PC-3 (cell line): Measurements from ENCODE around the gene PAF1. TPM values are rescaled to one million over a fixed set of nuclear protein-coding genes. Genes with fewer than 3 reads are reported as not detected.

Source experiments
- ATAC-seq: fragments of 200-7000 bp; cut with Tn5 transposase; 2 replicates; pipeline ENCODE4 v1.9.1; 2020; ENCODE audit warnings: mild to moderate bottlenecking, moderate library complexity
- Bru-seq: library from RNA; stranded (reverse); fragments of 400-500 nt; gene quantifications from one replicate; lab custom pipeline; 2021; lab: Mats Ljungman, UMichigan
- BruChase-seq, 2 experiments: library from RNA; stranded (reverse); fragments of 400-500 nt; gene quantifications; one replicate each; lab custom pipeline; 2021; lab: Mats Ljungman, UMichigan
- BruUV-seq: library from RNA; stranded (reverse); fragments of 400-500 nt; replicated peaks from 2 replicates; lab custom pipeline; 2021; lab: Mats Ljungman, UMichigan
- CTCF ChIA-PET: fragments of 300-600 bp; sonication (Branson Sonifier 250); formaldehyde crosslinking; loops from one replicate; lab custom pipeline; 2022; ENCODE audit warnings: antibody characterized with exemption; lab: Charles Lee
- POLR2A ChIA-PET: fragments of 300-600 bp; sonication (Branson Sonifier 250); formaldehyde crosslinking; loops from one replicate; lab custom pipeline; 2022; ENCODE audit warnings: antibody characterized with exemption; ENCODE audit not compliant: unreplicated experiment; lab: Charles Lee
- DNase-seq: peaks from one replicate; pipeline ENCODE4 v3.0.0-alpha.2; 2015
- H2AFZ ChIP-seq: fragments of 300-600 bp; sonication (generic); 2 replicates; pipeline ENCODE4 v1.6.0; 2016; ENCODE audit warnings: antibody characterized with exemption, low read length
- H3F3A ChIP-seq: fragments of 300-600 bp; sonication (generic); one replicate; pipeline ENCODE4 v1.6.0; 2017; ENCODE audit warnings: antibody characterized with exemption, low read length, control low read depth, mild to moderate bottlenecking; ENCODE audit not compliant: unreplicated experiment
- H3K27ac ChIP-seq: fragments of 300-600 bp; sonication (generic); 2 replicates; pipeline ENCODE4 v1.5.1; 2016; ENCODE audit warnings: mild to moderate bottlenecking, low read length
- H3K27me3 ChIP-seq: fragments of 300-600 bp; sonication (generic); 2 replicates; pipeline ENCODE4 v1.6.1; 2016; ENCODE audit warnings: low read length, mixed read lengths
- H3K36me3 ChIP-seq: fragments of 300-600 bp; sonication (generic); 2 replicates; pipeline ENCODE4 v1.6.1; 2016; ENCODE audit warnings: low read depth, mixed run types, low read length, mixed read lengths
- H3K4me1 ChIP-seq: fragments of 300-600 bp; sonication (generic); 2 replicates; pipeline ENCODE4 v1.5.1; 2016; ENCODE audit warnings: low read length; ENCODE audit not compliant: insufficient read depth
- H3K4me2 ChIP-seq: fragments of 300-600 bp; sonication (generic); 2 replicates; pipeline ENCODE4 v1.6.0; 2016; ENCODE audit warnings: low read length
- H3K4me3 ChIP-seq: fragments of 300-600 bp; sonication (generic); 2 replicates; pipeline ENCODE4 v1.5.1; 2016; ENCODE audit warnings: mild to moderate bottlenecking, low read length, mixed read lengths
- H3K79me2 ChIP-seq: fragments of 300-600 bp; sonication (generic); 2 replicates; pipeline ENCODE4 v1.6.1; 2017; ENCODE audit warnings: low read length, mixed read lengths
- H3K9ac ChIP-seq: fragments of 300-600 bp; sonication (generic); 2 replicates; pipeline ENCODE4 v1.6.0; 2016; ENCODE audit warnings: mild to moderate bottlenecking, low read length
- H3K9me2 ChIP-seq: fragments of 300-600 bp; sonication (generic); replicated peaks from 2 replicates; pipeline ENCODE4 v1.6.1; 2016; ENCODE audit warnings: mixed run types, low read length, mixed read lengths
- H3K9me3 ChIP-seq: fragments of 300-600 bp; sonication (generic); 2 replicates; pipeline ENCODE4 v1.6.1; 2016; ENCODE audit warnings: low read length, mixed read lengths
- H4K20me1 ChIP-seq: fragments of 300-600 bp; sonication (generic); 2 replicates; pipeline ENCODE4 v1.6.1; 2016; ENCODE audit warnings: low read length, mixed read lengths
- EZH2 ChIP-seq: fragments of 300-600 bp; sonication (generic); IDR thresholded peaks from one replicate; pipeline ENCODE4 v1.6.1; 2017; ENCODE audit warnings: antibody characterized with exemption, mild to moderate bottlenecking, low read length; ENCODE audit not compliant: unreplicated experiment
- EZH2phosphoT487 ChIP-seq: fragments of 300-600 bp; sonication (generic); IDR thresholded peaks from 2 replicates; pipeline ENCODE4 v1.6.1; 2018; ENCODE audit warnings: mild to moderate bottlenecking, antibody characterized with exemption, low read length, borderline replicate concordance
- intact Hi-C: fragments of 100-400 bp; cut with micrococcal nuclease; formaldehyde crosslinking; loops from 2 replicates; pipeline ENCODE4 v1.9.0; 2023
- long read RNA-seq: library from polyadenylated mRNA; unstranded; transcript quantifications from one replicate; pipeline ENCODE4 v2.0.0, GENCODE V29; 2021; ENCODE audit not compliant: unreplicated experiment
- total RNA-seq: library from RNA; depleted of rRNA; stranded (reverse); fragments of >200 nt; gene quantifications from 2 replicates; pipeline ENCODE4 v1.2.3, GENCODE V29; 2014; rRNA removed
- TF ChIP-seq, protein P1 (sequence below): fragments of 300-600 bp; sonication (generic); conservative IDR thresholded peaks from 2 replicates; pipeline ENCODE4 v1.5.1; 2017; ENCODE audit warnings: antibody characterized with exemption, low read depth, mild to moderate bottlenecking, low read length

The PAF1 gene
- total RNA-seq (50.7 and 56.6 TPM in 2 replicates), Bru-seq, nascent RNA (percentile 92 among the genes with signal in this experiment), BruChase-seq, experiment 1, labeled RNA remaining after a 6-hour chase (percentile 93 among the genes with signal in this experiment), BruChase-seq, experiment 2, labeled RNA remaining after a 2-hour chase (percentile 83 among the genes with signal in this experiment)
- long read RNA-seq, transcript PAF1-201 (14 exons, 2,066 nt) = major isoform, 60 of 101 reads
- long read RNA-seq, partial matches to known transcripts = 10 of 101 reads
- long read RNA-seq, other reads (novel, unspliced or antisense) = 31 of 101 reads

DNA sequence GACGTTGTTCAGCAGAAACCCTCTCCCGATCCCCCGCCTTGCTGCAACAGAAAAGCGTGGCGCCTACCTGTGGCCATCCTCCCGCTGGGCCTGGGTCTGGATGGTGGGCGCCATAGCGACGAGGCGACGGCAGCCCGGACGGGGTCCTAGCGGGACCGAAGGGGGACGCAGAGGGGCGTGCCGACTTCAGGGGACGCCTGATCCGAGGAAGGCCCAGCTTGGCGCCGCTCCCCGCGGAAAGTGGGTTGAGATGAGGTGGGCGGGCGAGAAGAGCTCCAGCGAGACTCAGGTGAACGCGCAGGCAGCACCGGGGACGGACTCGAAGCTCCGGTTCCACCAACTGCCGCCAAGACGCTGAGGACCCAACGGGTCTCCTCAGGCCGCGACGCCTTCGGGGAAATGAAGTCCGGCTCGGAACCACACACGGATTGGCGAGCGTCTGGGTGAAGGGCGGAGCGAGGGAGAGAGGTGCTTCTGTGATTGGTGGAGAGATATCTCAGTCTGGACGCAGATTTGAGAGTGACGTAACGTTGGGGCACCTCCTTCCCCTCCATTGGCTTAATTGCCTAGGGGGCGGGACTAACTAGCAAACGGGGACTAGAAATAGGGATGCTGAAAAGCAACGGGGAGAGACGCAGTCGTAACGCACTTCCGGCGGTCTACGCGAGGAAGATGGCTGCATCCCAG is at the start of gene PAF1, which contains the start of gene MED29:
Gene PAF1, minus strand, starts transcription at position 356 of the 687 bp plus-strand sequence. Its CDS starts 242 bp downstream, at position 114.
Gene MED29, plus strand, starts transcription at position 628 of the 687 bp plus-strand sequence. Its CDS starts 45 bp downstream, at position 673.
- H3K27me3 ChIP-seq = no peaks in the 10 kb centered on the region
- peak within 1 kb of the TSS; percentile 95 for H3K9ac ChIP-seq
- H4K20me1 ChIP-seq = no peaks in the 10 kb centered on the region
- intact Hi-C loops = no loop called here
- ATAC-seq = peak; percentile 95
- H3K4me1 ChIP-seq = peaks cover 6% of the 10 kb centered on the region; the same call in 1 of the 2 replicates
- POLR2A ChIA-PET = interaction anchor here (0.9 to 1.6 kb wide), 2 partner anchors 11 to 13 kb away, joined by 4 read pairs; no protein-coding TSS in a partner anchor
- H3K27ac ChIP-seq = peak within 1 kb of the TSS; percentile 81
- H3K36me3 ChIP-seq = no peaks in the 10 kb centered on the region; the same call in none of the 2 replicates
- CTCF ChIA-PET = interaction anchor here (0.6 kb wide), 1 partner anchor 109 kb away, joined by 8 read pairs; no protein-coding TSS in a partner anchor
- no peaks in the 10 kb centered on the region for H3K9me2 ChIP-seq
- no TSS peak for BruUV-seq
- peaks cover 25% of the 10 kb centered on the region for H3K79me2 ChIP-seq
- H3F3A ChIP-seq = no peaks in the 10 kb centered on the region
- H3K9me3 ChIP-seq = no peaks in the 10 kb centered on the region
- TF ChIP-seq EZH2phosphoT487 (no peak), EZH2 (no peak)
- TF ChIP-seq, protein P1, sequence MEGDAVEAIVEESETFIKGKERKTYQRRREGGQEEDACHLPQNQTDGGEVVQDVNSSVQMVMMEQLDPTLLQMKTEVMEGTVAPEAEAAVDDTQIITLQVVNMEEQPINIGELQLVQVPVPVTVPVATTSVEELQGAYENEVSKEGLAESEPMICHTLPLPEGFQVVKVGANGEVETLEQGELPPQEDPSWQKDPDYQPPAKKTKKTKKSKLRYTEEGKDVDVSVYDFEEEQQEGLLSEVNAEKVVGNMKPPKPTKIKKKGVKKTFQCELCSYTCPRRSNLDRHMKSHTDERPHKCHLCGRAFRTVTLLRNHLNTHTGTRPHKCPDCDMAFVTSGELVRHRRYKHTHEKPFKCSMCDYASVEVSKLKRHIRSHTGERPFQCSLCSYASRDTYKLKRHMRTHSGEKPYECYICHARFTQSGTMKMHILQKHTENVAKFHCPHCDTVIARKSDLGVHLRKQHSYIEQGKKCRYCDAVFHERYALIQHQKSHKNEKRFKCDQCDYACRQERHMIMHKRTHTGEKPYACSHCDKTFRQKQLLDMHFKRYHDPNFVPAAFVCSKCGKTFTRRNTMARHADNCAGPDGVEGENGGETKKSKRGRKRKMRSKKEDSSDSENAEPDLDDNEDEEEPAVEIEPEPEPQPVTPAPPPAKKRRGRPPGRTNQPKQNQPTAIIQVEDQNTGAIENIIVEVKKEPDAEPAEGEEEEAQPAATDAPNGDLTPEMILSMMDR = no peak
- H3K4me3 ChIP-seq = peak within 1 kb of the TSS; percentile 97
- H2AFZ ChIP-seq = peak within 1 kb of the TSS; percentile 92
- peak; percentile 98 for DNase-seq
- H3K4me2 ChIP-seq = peak within 1 kb of the TSS; percentile 96

DNA sequence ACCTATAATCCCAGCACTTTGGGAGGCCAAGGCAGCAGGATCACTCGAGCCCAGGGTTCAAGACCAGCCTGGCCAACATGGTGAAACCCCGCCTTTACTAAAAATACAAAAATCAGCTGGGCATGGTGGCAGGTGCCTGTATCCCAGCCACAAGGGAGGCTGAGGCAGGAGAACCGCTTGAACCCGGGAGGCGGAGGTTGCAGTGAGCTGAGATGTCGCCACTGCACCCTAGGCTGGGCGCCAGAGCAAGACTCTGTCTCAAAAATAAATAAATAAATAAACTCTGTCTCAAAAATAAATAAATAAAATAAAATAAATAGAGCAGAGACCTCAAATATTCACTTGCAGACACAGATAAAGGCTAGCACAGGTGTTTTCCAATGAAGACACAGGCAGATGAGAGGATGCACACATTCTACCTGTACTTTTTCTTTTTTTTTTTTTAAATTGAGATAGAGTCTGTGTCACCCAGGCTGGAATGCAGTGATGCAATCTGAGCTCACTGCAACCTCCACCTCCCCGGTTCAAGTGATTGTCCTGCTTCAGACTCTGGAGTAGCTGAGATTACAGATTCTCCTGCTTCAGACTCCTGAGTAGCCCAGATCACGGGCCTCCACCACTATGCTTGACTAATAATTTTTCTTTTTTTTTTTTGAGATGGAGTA is 47.5 kb upstream of the PAF1 start:
- Histone ChIP-seq H3K27me3 (no peaks in the 10 kb centered on the region), H3K36me3 (peaks cover 18% of the 10 kb centered on the region), H3K9me3 (no peaks in the 10 kb centered on the region), H3K9ac (no peak overlapping the region), H3K4me3 (no peak overlapping the region), H3F3A (peaks cover 16% of the 10 kb centered on the region), H2AFZ (no peak overlapping the region), H4K20me1 (peaks cover 15% of the 10 kb centered on the region), H3K27ac (no peak overlapping the region), H3K79me2 (peaks cover 24% of the 10 kb centered on the region), H3K4me2 (no peak overlapping the region), H3K9me2 (no peaks in the 10 kb centered on the region), H3K4me1 (peaks cover 19% of the 10 kb centered on the region)
- ChIA-PET CTCF (interaction anchor here (0.6 to 0.7 kb wide), 2 partner anchors 37 to 356 kb away, joined by 3 to 4 read pairs; no protein-coding TSS in a partner anchor), POLR2A (interaction anchor here (0.6 kb wide), 1 partner anchor 1434 kb away, joined by 3 read pairs; no protein-coding TSS in a partner anchor)
- ATAC-seq (no peak), DNase-seq (peak; percentile 32)
- BruUV-seq = no TSS peak
- TF ChIP-seq, protein P1 = no peak
- no peak for TF ChIP-seq EZH2
- no peak for TF ChIP-seq EZH2phosphoT487
- intact Hi-C loops = no loop called here
